OCI-LY7 (cell line): ENCODE data around the gene LIPE. TPM values are rescaled to one million over a fixed set of nuclear protein-coding genes. Genes with fewer than 3 reads are reported as not detected.
A peak's percentile ranks its signal among the peaks of the same experiment; 100 is the strongest.

Experiments
- BruUV-seq: library from RNA; stranded (reverse); fragments of 400-500 nt; replicated peaks from 2 replicates; lab custom pipeline; 2021; lab: Mats Ljungman, UMichigan
- CTCF ChIA-PET: fragments of 300-600 bp; sonication (Branson Sonifier 250); formaldehyde crosslinking; loops from one replicate; lab custom pipeline; 2022; ENCODE audit warnings: antibody characterized with exemption; ENCODE audit not compliant: unreplicated experiment; lab: Charles Lee
- POLR2A ChIA-PET: fragments of 300-600 bp; sonication (Branson Sonifier 250); formaldehyde crosslinking; loops from one replicate; lab custom pipeline; 2022; ENCODE audit warnings: antibody characterized with exemption; lab: Charles Lee
- DNase-seq: peaks from one replicate; pipeline ENCODE4 v3.0.0-alpha.2; 2015; ENCODE audit warnings: low spot score
- H2AFZ ChIP-seq: fragments of 200-600 bp; sonication (generic), shearing (Covaris generic); 2 replicates; pipeline ENCODE4 v1.6.1; 2014; ENCODE audit warnings: mild to moderate bottlenecking, antibody characterized with exemption, low read length, moderate library complexity
- H3K27ac ChIP-seq: fragments of 200-600 bp; sonication (generic); 2 replicates; pipeline ENCODE4 v1.5.1; 2014; ENCODE audit warnings: mixed run types, low read depth, mild to moderate bottlenecking, moderate library complexity, low read length, inconsistent platforms; ENCODE audit not compliant: poor library complexity, severe bottlenecking
- H3K36me3 ChIP-seq: fragments of 200-600 bp; sonication (generic); 2 replicates; pipeline ENCODE4 v1.6.1; 2014; ENCODE audit warnings: mild to moderate bottlenecking, antibody characterized with exemption, low read length, moderate library complexity, mixed read lengths; ENCODE audit not compliant: insufficient read depth
- H3K4me1 ChIP-seq: fragments of 200-600 bp; sonication (generic); 2 replicates; pipeline ENCODE4 v1.5.1; 2014; ENCODE audit warnings: mild to moderate bottlenecking, low read length; ENCODE audit not compliant: insufficient read depth, poor library complexity, severe bottlenecking
- H3K4me2 ChIP-seq: fragments of 200-600 bp; sonication (generic); 2 replicates; pipeline ENCODE4 v1.6.1; 2014; ENCODE audit warnings: mild to moderate bottlenecking, low read length
- H3K4me3 ChIP-seq: fragments of 200-600 bp; sonication (generic); 2 replicates; pipeline ENCODE4 v1.5.1; 2014; ENCODE audit warnings: mild to moderate bottlenecking, low read depth, low read length; ENCODE audit not compliant: poor library complexity, severe bottlenecking
- H3K79me2 ChIP-seq: fragments of 200-600 bp; sonication (generic); 2 replicates; pipeline ENCODE4 v1.6.1; 2016; ENCODE audit warnings: low read depth, mild to moderate bottlenecking, low read length, moderate library complexity, mixed read lengths; ENCODE audit not compliant: insufficient read depth
- H3K9me2 ChIP-seq: fragments of 200-600 bp; sonication (generic); 2 replicates; pipeline ENCODE4 v1.6.1; 2016; ENCODE audit warnings: mild to moderate bottlenecking, low read length, mixed read lengths; ENCODE audit not compliant: insufficient read depth
- H3K9me3 ChIP-seq: fragments of 200-600 bp; sonication (generic); 2 replicates; pipeline ENCODE4 v1.6.1; 2014; ENCODE audit warnings: mild to moderate bottlenecking, mixed run types, low read length, mixed read lengths
- H4K20me1 ChIP-seq: fragments of 200-600 bp; sonication (generic); 2 replicates; pipeline ENCODE4 v1.6.1; 2014; ENCODE audit warnings: mild to moderate bottlenecking, antibody characterized with exemption, low read length, moderate library complexity, mixed read lengths; ENCODE audit not compliant: insufficient read depth
- CTCF ChIP-seq: fragments of 200-600 bp; sonication (generic); conservative IDR thresholded peaks from 2 replicates; pipeline ENCODE4 v1.5.1; 2014; ENCODE audit warnings: mild to moderate bottlenecking, antibody characterized with exemption, low read length, moderate library complexity, mixed read lengths
- EZH2phosphoT487 ChIP-seq: fragments of 200-600 bp; sonication (generic); IDR thresholded peaks from 2 replicates; pipeline ENCODE4 v1.6.1; 2018; ENCODE audit warnings: low read depth, borderline replicate concordance, mild to moderate bottlenecking, mixed run types, antibody characterized with exemption, low read length, moderate library complexity, mixed read lengths
- intact Hi-C: fragments of 100-400 bp; cut with micrococcal nuclease; formaldehyde crosslinking; loops from one replicate; pipeline ENCODE4 v1.10.0; 2022; ENCODE audit not compliant: unreplicated experiment
- total RNA-seq, 2 experiments: library from RNA; depleted of rRNA in 1 of 2; stranded (reverse); fragments of >200 nt in 1 of 2; shearing (Covaris generic) in 1 of 2; gene quantifications; 2 replicates each; pipeline ENCODE4 v1.2.3, GENCODE V29; 2014 to 2022

Gene LIPE
- total RNA-seq, 2 experiments from 2014 or later = 21.2 to 35.6 TPM

GRCh38 chr19:42397263-42398166 lies 29.7 kb downstream of the LIPE start:
- CTCF ChIA-PET = no interaction called here
- DNase-seq = no peak
- POLR2A ChIA-PET = interaction anchor here (0.6 to 1.6 kb wide), 3 partner anchors 9 to 57 kb away, joined by 3 to 5 read pairs (median 4); no protein-coding TSS in a partner anchor
- H3K79me2 ChIP-seq = no peaks in the 10 kb centered on the region
- TF ChIP-seq CTCF (no peak), EZH2phosphoT487 (no peak)
- H3K36me3 ChIP-seq = no peaks in the 10 kb centered on the region
- H3K27ac ChIP-seq = no peak overlapping the region
- H3K9me3 ChIP-seq = no peaks in the 10 kb centered on the region
- no peaks in the 10 kb centered on the region for H3K9me2 ChIP-seq
- H2AFZ ChIP-seq = peak overlapping the region; percentile 80; the same call in 1 of the 2 replicates
- peaks cover 15% of the 10 kb centered on the region for H3K4me1 ChIP-seq
- H3K4me2 ChIP-seq = peak overlapping the region; percentile 99
- H4K20me1 ChIP-seq = no peaks in the 10 kb centered on the region
- intact Hi-C loops = no loop called here
- peak overlapping the region; percentile 75 for H3K4me3 ChIP-seq
- BruUV-seq = TSS peak; percentile 87

GRCh38 chr19:42396381-42397262 lies 30.6 kb downstream of the LIPE start:
- no peaks in the 10 kb centered on the region for H4K20me1 ChIP-seq
- H3K9me3 ChIP-seq = no peaks in the 10 kb centered on the region
- H3K4me2 ChIP-seq = peak overlapping the region; percentile 99
- intact Hi-C loops = no loop called here
- ChIA-PET POLR2A (interaction anchor here (0.5 to 1.6 kb wide), 3 partner anchors 10 to 837 kb away, joined by 3 to 5 read pairs (median 3); no protein-coding TSS in a partner anchor), CTCF (no interaction called here)
- H3K27ac ChIP-seq = peak overlapping the region; percentile 3
- peak; percentile 98 for DNase-seq
- H2AFZ ChIP-seq = peak overlapping the region; percentile 80
- TF ChIP-seq CTCF (no peak), EZH2phosphoT487 (no peak)
- no TSS peak for BruUV-seq
- H3K9me2 ChIP-seq = no peaks in the 10 kb centered on the region
- no peaks in the 10 kb centered on the region for H3K36me3 ChIP-seq
- peaks cover 15% of the 10 kb centered on the region for H3K4me1 ChIP-seq
- peak overlapping the region; percentile 75 for H3K4me3 ChIP-seq
- H3K79me2 ChIP-seq = no peaks in the 10 kb centered on the region
